NCI-H345 treated with DMSO at 0.1 percent for 48 hours (cell line): Measurements from ENCODE around the gene FGF23.

Experiments used
- DNase-seq: peaks from one replicate; lab custom pipeline; 2025; ENCODE audit not compliant: unreplicated experiment; lab: John Stamatoyannopoulos, UW

FGF23 gene

DNA sequence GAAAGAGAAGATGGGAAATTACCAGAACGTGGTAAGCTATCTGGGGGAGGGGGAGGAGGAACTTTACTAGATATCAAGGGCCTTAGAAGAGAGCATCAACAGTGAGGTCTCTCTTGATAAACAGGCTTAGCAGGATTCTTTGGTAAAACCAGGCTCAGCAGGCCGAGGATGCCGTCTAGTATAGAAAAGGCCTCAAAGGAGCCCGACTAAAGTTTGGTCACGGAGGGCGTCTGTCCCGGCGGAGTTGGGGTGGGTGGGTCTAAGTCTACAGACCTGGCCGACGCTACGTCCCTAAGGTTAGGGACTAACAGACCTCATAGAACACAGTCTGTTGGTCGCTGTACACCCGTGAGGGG is 59.0 kb downstream of the FGF23 start:
- no peak for DNase-seq
